Liver (tissue), 3 donors: ENCODE results near the gene COL4A3.

ENCODE experiments used
- EGR1 ChIP-seq, 2 donors: IDR thresholded peaks; 2 replicates each; pipeline ENCODE4 v1.6.1; 2016 to 2018; ENCODE audit warnings: antibody characterized with exemption in 2 of 2, low read depth in 2 of 2
- JUND ChIP-seq, 2 donors: IDR thresholded peaks; 2 replicates each; pipeline ENCODE4 v1.6.1; 2016; ENCODE audit warnings: antibody characterized with exemption in 2 of 2
- RAD21 ChIP-seq, 2 donors: IDR thresholded peaks; 2 replicates each; pipeline ENCODE4 v1.6.1; 2016; ENCODE audit warnings: antibody characterized with exemption in 2 of 2, mild to moderate bottlenecking in 2 of 2
- RXRA ChIP-seq, 2 donors: IDR thresholded peaks; 2 replicates each; pipeline ENCODE4 v1.6.1; 2017 to 2018; ENCODE audit warnings: antibody characterized with exemption in 2 of 2, mild to moderate bottlenecking in 1 of 2
- SP1 ChIP-seq: IDR thresholded peaks from 2 replicates; pipeline ENCODE4 v1.6.1; 2018; ENCODE audit warnings: antibody characterized with exemption, mild to moderate bottlenecking
- TAF1 ChIP-seq: conservative IDR thresholded peaks from 2 replicates; pipeline ENCODE4 v1.6.1; 2016; ENCODE audit warnings: antibody characterized with exemption, mild to moderate bottlenecking
- YY1 ChIP-seq: IDR thresholded peaks from 2 replicates; pipeline ENCODE4 v1.6.1; 2016; ENCODE audit warnings: antibody characterized with exemption, mild to moderate bottlenecking
- TF ChIP-seq, protein P1 (sequence below): fragments of 150-350 bp; IDR thresholded peaks from 2 replicates; pipeline ENCODE4 v1.5.1; 2017; ENCODE audit warnings: improper control_type of control experiment, low read depth, low read length; ENCODE audit not compliant: missing input control
- TF ChIP-seq, protein P2 (sequence below): IDR thresholded peaks from 2 replicates; pipeline ENCODE4 v1.6.1; 2016; ENCODE audit warnings: antibody characterized with exemption
- TF ChIP-seq, protein P3 (sequence below): IDR thresholded peaks from 2 replicates; pipeline ENCODE4 v1.6.1; 2016; ENCODE audit warnings: antibody characterized with exemption
- TF ChIP-seq, protein P4 (sequence below): IDR thresholded peaks from 2 replicates; pipeline ENCODE4 v1.6.1; 2016; ENCODE audit warnings: antibody characterized with exemption
- TF ChIP-seq, protein P5 (sequence below): IDR thresholded peaks from 2 replicates; pipeline ENCODE4 v1.6.1; 2016; ENCODE audit warnings: antibody characterized with exemption, mild to moderate bottlenecking
- donor health status: healthy.
- donor health status: healthy.

DNA sequence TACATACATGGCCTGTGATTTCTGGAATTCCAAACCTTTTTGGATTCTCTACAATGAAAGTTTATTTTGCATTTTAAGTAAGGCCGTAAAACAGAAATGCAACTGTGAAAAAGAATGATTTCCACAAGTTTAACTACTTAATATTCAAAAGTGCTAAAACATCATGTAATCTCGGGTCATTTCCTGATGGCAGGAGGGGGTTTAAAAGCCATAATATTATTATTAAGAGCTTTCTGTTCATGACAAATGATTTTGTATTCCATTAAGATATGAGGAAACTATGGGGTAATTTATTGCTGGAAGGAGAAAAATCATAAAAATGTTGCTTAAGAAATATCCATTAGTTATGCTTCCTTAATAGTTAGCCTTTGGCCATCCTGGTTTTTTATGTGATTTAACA lies 65.7 kb downstream of the COL4A3 start:
- TF ChIP-seq RXRA (IDR thresholded peaks at IDR 0.05), result no peak
- TF ChIP-seq, protein P1, sequence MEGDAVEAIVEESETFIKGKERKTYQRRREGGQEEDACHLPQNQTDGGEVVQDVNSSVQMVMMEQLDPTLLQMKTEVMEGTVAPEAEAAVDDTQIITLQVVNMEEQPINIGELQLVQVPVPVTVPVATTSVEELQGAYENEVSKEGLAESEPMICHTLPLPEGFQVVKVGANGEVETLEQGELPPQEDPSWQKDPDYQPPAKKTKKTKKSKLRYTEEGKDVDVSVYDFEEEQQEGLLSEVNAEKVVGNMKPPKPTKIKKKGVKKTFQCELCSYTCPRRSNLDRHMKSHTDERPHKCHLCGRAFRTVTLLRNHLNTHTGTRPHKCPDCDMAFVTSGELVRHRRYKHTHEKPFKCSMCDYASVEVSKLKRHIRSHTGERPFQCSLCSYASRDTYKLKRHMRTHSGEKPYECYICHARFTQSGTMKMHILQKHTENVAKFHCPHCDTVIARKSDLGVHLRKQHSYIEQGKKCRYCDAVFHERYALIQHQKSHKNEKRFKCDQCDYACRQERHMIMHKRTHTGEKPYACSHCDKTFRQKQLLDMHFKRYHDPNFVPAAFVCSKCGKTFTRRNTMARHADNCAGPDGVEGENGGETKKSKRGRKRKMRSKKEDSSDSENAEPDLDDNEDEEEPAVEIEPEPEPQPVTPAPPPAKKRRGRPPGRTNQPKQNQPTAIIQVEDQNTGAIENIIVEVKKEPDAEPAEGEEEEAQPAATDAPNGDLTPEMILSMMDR, result no peak
- TF ChIP-seq RAD21 (IDR thresholded peaks at IDR 0.05), result no peak
- TF ChIP-seq, protein P2, sequence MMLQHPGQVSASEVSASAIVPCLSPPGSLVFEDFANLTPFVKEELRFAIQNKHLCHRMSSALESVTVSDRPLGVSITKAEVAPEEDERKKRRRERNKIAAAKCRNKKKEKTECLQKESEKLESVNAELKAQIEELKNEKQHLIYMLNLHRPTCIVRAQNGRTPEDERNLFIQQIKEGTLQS, result no peak
- TF ChIP-seq, protein P3, sequence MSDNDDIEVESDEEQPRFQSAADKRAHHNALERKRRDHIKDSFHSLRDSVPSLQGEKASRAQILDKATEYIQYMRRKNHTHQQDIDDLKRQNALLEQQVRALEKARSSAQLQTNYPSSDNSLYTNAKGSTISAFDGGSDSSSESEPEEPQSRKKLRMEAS, result no peak
- no peak for TF ChIP-seq YY1
- TF ChIP-seq, protein P4, sequence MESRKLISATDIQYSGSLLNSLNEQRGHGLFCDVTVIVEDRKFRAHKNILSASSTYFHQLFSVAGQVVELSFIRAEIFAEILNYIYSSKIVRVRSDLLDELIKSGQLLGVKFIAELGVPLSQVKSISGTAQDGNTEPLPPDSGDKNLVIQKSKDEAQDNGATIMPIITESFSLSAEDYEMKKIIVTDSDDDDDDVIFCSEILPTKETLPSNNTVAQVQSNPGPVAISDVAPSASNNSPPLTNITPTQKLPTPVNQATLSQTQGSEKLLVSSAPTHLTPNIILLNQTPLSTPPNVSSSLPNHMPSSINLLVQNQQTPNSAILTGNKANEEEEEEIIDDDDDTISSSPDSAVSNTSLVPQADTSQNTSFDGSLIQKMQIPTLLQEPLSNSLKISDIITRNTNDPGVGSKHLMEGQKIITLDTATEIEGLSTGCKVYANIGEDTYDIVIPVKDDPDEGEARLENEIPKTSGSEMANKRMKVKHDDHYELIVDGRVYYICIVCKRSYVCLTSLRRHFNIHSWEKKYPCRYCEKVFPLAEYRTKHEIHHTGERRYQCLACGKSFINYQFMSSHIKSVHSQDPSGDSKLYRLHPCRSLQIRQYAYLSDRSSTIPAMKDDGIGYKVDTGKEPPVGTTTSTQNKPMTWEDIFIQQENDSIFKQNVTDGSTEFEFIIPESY, result no peak
- TF ChIP-seq EGR1 (IDR thresholded peaks at IDR 0.05; ENCODE audit: low read depth in 2 of 2), result no peak
- TF ChIP-seq TAF1, result no peak
- no peak for TF ChIP-seq SP1
- TF ChIP-seq JUND (IDR thresholded peaks at IDR 0.05), result no peak
- TF ChIP-seq, protein P5, sequence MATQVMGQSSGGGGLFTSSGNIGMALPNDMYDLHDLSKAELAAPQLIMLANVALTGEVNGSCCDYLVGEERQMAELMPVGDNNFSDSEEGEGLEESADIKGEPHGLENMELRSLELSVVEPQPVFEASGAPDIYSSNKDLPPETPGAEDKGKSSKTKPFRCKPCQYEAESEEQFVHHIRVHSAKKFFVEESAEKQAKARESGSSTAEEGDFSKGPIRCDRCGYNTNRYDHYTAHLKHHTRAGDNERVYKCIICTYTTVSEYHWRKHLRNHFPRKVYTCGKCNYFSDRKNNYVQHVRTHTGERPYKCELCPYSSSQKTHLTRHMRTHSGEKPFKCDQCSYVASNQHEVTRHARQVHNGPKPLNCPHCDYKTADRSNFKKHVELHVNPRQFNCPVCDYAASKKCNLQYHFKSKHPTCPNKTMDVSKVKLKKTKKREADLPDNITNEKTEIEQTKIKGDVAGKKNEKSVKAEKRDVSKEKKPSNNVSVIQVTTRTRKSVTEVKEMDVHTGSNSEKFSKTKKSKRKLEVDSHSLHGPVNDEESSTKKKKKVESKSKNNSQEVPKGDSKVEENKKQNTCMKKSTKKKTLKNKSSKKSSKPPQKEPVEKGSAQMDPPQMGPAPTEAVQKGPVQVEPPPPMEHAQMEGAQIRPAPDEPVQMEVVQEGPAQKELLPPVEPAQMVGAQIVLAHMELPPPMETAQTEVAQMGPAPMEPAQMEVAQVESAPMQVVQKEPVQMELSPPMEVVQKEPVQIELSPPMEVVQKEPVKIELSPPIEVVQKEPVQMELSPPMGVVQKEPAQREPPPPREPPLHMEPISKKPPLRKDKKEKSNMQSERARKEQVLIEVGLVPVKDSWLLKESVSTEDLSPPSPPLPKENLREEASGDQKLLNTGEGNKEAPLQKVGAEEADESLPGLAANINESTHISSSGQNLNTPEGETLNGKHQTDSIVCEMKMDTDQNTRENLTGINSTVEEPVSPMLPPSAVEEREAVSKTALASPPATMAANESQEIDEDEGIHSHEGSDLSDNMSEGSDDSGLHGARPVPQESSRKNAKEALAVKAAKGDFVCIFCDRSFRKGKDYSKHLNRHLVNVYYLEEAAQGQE, result no peak
